HTR-8/SVneo (cell line): ENCODE data around the gene MAGEA9.
"Not testable (repeated sequence)": the region's sequence is repeated elsewhere in the genome, so short reads cannot be mapped to it uniquely, and the experiment has no call there.

ENCODE experiments used
- DNase-seq: peaks from one replicate; pipeline ENCODE4 v3.0.0; 2011; ENCODE audit warnings: low spot score, mixed read lengths; ENCODE audit not compliant: insufficient read length
- FAIRE-seq: peaks from 2 replicates; lab custom pipeline; 2011; peaks lifted over from hg19 to GRCh38; lab: Jason Lieb, UNC

The MAGEA9 gene

GRCh38 chrX:149803458-149804062, 21.8 kb downstream of the MAGEA9 start:
- FAIRE-seq (no peak), DNase-seq (no peak)

GRCh38 chrX:149804102-149804501, 22.4 kb downstream of the MAGEA9 start:
- DNase-seq (no peak), FAIRE-seq (no peak)

- no peak for FAIRE-seq
- no peak for DNase-seq
Measured at GRCh38 chrX:149807747-149808458, 26.2 kb downstream of the MAGEA9 start.

- FAIRE-seq (no peak), DNase-seq (no peak)
Measured at GRCh38 chrX:149818652-149819051, 36.9 kb downstream of the MAGEA9 start.

- DNase-seq = no peak
- FAIRE-seq = no peak
Measured at GRCh38 chrX:149819371-149819770, 37.6 kb downstream of the MAGEA9 start.

DNA sequence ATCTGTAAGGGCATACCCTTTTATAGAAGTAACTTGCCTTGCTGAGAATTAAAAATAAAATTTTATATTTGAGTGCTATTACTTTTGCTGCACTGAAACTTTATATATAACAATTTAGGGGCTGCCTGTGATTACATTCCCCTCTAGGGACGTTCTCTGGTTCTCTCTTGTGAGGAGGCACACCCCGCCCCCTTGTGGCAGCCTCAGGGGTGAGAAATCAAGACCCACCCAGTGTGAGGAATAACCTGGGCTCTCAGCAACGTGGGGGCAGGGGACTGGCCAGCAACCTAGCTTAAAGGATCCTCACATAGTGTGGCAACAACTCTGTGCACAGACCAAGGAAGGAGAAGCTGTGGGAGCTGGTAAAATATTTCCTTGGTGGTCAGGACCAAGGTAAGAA, 43.7 kb downstream of the MAGEA9 start:
- no peak for DNase-seq
- no peak for FAIRE-seq

GRCh38 chrX:149827254-149827653, 45.5 kb downstream of the MAGEA9 start:
- FAIRE-seq = no peak
- no peak for DNase-seq

- DNase-seq = no peak
- FAIRE-seq = no peak
Measured at GRCh38 chrX:149829751-149830191, 48.0 kb downstream of the MAGEA9 start.

DNA sequence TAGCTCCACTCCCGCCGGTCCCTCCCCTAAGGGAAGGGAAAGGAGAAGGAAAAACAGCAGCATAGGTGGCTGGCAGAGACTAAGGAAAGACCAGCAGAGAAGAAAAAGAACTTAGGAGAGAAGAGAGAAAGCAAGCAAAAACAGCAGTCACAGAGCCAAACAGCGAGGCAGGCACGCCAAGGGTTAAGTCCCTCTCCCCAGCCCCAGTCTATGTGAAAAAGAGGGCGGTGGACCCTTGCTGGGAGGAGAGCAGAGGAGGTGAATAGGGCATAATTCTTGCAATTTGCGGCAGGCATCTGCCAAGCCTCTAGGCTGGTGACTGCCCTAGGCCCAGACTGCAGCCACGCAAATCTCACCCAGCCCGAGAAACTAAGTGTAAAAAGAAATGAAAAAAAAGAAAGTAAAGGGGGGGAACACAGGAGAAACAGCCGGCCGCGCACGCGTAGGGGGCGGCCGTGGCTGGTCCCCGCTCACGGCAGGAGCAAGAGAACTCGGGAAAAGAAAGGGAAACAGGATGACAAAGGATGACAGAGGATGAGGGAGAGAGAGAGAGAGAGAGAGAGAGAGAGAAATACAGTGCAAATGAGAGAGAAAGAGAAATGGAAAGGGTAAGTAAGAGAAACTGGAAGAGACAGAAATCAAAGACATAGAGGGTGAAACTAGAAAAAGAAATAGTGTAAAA, 48.6 kb downstream of the MAGEA9 start:
- FAIRE-seq = no peak
- DNase-seq = peak; percentile 1

- no peak for FAIRE-seq
- no peak for DNase-seq
Measured at GRCh38 chrX:149831473-149831872, 49.7 kb downstream of the MAGEA9 start.

GRCh38 chrX:149836728-149837127, 55.0 kb downstream of the MAGEA9 start:
- not testable (repeated sequence) for DNase-seq, FAIRE-seq

DNA sequence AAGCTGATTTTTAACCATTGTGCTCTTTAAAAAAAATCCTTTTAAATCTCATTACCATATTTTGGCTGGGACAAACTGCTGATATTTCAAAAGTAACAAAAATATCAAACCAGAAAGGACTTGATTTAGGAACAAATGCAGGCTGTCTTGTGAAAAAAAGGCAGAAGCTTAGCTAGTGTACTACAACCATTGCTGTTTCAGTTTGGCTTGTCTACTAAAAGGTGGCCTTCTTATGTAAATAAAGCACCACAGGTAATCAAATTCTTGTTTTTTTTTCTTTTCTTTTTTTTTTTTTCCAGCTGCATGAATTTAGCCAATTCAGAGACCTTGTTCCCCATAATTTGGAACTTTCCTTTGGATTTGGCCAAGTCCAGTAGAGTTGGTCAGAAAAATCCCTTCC, 55.4 kb downstream of the MAGEA9 start:
- FAIRE-seq (no peak), DNase-seq (no peak)
